NCI-H82 (cell line): ENCODE measurements around the gene MTHFS.

ENCODE experiments used
- DNase-seq: peaks from one replicate; lab custom pipeline; 2025; lab: John Stamatoyannopoulos, UW

Gene MTHFS

GRCh38 chr15:79875213-79875612 is 21.6 kb downstream of the MTHFS start:
- DNase-seq = no peak

- DNase-seq = no peak
These were observed 22.6 kb downstream of the MTHFS start for GRCh38 chr15:79874242-79874641.

DNA sequence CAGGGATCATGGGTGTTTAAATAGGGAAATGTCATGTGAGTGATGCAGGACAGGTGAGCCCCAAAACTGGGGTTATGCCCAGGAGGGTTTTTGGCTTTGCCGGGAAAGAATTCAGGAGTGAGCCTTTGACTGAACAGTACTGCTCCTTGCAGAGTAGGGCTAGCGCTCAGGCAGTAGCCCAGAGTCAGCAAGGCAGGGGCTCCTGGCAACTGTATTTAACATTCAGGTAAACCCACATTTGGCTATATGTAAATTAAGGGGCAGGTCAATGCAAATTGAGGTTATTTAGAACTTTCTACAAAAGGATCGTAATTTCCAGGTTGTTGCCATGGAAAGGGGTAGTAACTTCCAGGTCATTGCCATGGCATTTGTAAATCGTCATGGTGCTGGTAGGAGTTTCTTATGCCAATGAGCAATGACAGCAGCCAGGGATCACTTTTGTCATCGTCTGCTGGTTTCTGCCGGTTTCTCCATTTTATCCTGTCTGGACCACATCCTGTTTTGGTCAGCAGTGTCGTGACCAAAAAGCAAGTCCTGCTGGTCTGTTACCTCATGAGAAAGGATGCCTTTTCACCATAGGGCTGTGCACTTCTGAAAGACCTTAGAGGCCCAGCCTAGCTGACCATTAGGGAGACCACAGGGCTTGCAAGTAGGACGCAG is 24.3 kb downstream of the MTHFS start:
- no peak for DNase-seq

- no peak for DNase-seq
These were observed 28.3 kb downstream of the MTHFS start for GRCh38 chr15:79868554-79868953.

GRCh38 chr15:79863886-79864285 is 32.9 kb downstream of the MTHFS start:
- no peak for DNase-seq

DNA sequence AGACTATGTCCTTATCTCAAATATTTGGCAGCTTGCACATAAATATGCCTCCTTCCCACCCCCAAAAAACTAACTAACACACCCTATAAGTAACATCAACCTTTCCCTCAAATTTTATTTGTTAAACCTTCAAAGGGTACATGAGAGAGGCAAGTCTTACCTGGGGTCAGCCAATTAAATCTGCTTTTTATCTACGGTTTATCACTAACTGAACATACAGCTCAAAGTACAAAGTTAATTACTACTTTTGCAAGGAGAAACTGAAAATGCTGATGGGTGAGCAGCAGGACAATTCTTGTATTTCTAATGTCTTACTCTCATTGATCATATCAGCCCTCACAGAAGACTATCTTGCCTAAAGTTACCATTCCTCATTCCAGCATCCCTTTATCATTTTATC is 34.6 kb downstream of the MTHFS start:
- no peak for DNase-seq

GRCh38 chr15:79860661-79861060 is 36.2 kb downstream of the MTHFS start:
- DNase-seq = no peak

DNA sequence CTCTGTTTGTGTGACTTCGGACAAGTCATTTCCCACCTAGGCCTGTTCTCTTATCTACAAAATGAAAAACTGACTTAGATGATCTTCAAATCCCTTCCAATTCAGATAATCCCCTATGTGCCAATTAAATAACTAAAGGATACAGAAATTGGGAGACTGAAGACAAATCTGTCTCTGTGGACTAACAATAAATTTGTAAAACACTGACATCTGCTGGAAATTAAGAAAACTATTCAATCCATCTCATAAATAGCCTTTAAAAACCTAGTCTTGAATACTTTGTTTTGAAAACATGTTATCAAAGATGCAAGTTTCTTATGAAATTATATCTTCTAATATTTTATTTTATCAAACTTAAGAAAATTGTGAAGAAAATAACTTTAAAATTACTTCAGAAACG is 38.3 kb downstream of the MTHFS start:
- no peak for DNase-seq

DNA sequence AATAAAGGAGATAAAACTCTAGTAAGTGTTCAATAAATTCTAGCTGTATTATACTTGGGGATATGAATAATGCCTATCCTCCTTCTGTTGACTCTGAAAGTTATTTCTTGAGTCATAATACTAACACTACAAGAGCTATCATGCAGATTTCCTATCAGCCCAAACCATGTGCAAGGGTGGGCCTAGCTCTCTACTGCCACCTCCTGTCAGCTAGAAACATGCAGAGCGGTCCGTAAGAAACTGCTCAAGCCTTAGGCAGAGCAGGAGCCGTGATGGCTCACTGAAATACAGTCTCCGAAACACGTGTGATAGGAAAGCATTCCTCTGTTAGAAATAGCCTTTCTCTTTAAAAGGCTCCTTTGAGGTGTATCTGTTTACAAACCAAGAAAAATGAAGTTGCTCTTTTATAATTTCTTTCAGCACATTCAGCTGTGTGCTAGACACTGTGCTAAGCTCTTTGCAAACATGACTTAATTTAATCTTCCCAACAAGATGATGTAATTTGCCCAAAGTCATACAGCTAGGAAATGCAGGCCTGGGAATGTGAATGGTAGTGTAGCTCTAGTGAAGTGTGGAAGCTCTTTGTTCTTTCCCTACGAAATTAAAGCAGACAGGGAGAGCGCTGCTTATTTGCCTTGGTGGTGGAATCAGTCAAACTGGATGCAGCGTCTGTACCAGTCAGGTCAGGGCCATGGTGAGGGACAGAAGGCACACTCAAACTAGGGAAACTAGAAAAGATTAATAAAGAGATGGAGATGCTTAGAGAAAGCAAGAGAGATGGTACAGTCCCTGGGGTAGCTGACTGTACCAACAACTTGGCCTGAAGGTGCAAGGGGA is 43.1 kb downstream of the MTHFS start:
- peak; percentile 89 for DNase-seq

- DNase-seq = peak; percentile 53
These were observed 47.0 kb downstream of the MTHFS start for GRCh38 chr15:79849789-79850188.

GRCh38 chr15:79846539-79846938 is 50.3 kb downstream of the MTHFS start:
- no peak for DNase-seq

- no peak for DNase-seq
These were observed 52.6 kb downstream of the MTHFS start for GRCh38 chr15:79844221-79844620.

DNA sequence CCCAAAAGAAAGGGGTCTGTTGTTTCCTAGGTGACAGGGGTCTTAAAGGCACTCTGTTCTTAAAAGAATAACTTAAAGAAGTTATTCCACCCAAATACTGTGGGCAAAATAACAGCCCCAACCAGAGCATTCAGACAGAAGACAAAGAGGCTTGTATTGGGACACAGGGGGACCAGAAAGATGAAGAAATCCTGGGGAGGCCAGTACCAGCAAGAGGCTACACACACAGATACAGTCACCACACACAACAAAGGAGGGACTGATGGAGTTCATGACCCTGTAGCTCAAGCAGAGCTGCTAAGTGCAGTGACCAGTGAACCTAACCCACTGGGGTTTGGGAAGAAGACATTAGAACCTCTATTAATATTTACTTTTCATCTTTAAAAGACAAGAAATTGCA is 59.0 kb downstream of the MTHFS start:
- DNase-seq = no peak

GRCh38 chr15:79834495-79834894 is 62.3 kb downstream of the MTHFS start:
- no peak for DNase-seq

GRCh38 chr15:79832367-79833120 is 64.3 kb downstream of the MTHFS start:
- DNase-seq = no peak

DNA sequence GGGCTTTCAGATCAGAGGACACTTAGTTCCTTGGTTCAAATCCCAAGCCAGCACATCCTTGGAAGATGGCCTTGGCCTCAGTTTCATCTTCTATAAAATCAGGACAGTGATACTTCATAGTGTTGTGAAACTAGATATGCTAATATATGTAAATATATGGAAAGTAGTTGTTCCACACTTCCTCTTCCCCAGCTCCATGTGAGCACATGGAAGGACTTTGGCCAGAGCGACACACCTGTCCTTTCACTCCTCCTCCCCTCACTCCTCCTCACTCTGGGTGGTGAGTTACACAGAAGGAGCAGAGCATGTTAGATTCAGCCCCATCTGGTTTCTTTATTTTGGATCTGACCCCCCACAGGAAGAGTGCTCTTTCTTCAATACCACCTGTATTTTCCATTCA is 65.2 kb downstream of the MTHFS start:
- no peak for DNase-seq

DNA sequence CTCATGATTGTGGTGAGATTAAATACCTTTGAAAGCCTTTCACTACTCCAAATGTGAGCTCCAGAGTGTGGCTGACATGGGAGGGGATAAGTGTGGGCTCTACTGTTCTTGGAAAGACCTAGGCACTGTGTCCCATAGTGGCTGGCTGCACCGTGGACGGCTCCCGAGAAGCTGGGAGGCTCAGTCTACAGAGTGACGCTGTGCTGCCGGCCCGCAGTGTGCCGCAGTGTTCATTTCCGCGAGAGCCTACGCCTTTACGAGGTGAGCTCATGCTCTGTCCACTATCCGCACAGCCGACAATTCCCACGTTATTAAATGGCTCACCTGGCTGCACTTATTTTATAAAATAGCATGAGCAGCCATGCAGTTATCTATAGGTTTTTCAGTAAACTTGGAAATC is 66.9 kb downstream of the MTHFS start:
- no peak for DNase-seq

- DNase-seq = no peak
These were observed 68.4 kb downstream of the MTHFS start for GRCh38 chr15:79828447-79828846.

DNA sequence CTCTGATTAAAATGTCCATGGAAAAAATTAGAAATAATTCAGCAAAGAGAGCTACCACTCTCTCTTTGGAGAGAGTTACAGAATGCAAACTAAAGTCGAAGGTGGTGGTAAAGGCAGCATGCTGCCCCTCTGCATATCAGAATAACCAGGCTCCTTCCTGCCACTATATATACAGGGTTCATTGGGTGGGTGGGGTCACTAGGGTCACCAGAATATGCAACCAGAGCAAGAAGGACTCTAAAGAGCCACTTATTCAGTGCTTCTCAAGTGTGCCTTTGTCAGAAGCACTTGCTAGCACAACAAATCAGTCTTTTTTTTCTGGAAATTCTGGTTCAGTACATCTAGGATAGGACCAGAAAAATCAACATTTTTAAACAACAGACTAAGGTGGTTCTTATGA is 70.0 kb downstream of the MTHFS start:
- DNase-seq = no peak

GRCh38 chr15:79824136-79824701 is 72.6 kb downstream of the MTHFS start:
- no peak for DNase-seq

GRCh38 chr15:79820820-79821219 is 76.0 kb downstream of the MTHFS start:
- DNase-seq = no peak

DNA sequence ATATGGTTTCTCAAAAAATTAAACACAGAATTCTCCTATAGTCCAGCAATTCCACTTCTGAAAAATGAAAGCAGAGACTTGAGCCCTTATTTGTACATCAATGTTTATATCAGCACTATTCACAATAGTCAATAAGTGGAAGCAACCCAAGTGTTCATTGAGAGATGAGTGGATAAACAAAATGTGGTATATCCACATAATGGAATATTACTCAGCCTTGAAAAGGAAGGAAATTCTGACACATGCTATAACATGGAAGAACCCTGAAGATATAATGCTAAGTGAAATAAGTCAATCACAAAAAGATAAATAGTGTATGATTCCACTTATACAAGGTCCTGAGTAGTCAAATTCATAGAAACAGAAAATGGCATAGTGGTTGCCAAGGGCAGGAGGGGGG is 76.6 kb downstream of the MTHFS start:
- no peak for DNase-seq

- DNase-seq = no peak
These were observed 80.2 kb downstream of the MTHFS start for GRCh38 chr15:79816571-79816970.
